CD4-positive, alpha-beta T cell treated with Interferon alpha-2 for 1 hour (primary cell): ENCODE measurements around the gene EPS8L3.
"Not testable (repeated sequence)": the region's sequence is repeated elsewhere in the genome, so short reads cannot be mapped to it uniquely, and the experiment has no call there.

Source experiments
- DNase-seq, 2 donors: peaks; one replicate each; pipeline ENCODE4 v3.0.0-alpha.2; 2020 to 2022

Gene EPS8L3

GRCh38 chr1:109732390-109732881 lies 31.3 kb downstream of the EPS8L3 start:
- no peak for DNase-seq

- no peak for DNase-seq
Observed at GRCh38 chr1:109730666-109731065, 33.1 kb downstream of the EPS8L3 start.

- no peak for DNase-seq
Observed at GRCh38 chr1:109728870-109729269, 34.9 kb downstream of the EPS8L3 start.

- DNase-seq: no peak
Observed at GRCh38 chr1:109726728-109727373, 36.9 kb downstream of the EPS8L3 start.

GRCh38 chr1:109726007-109726406 lies 37.7 kb downstream of the EPS8L3 start:
- no peak for DNase-seq

GRCh38 chr1:109725510-109725909 lies 38.2 kb downstream of the EPS8L3 start:
- no peak for DNase-seq

GRCh38 chr1:109724933-109725332 lies 38.8 kb downstream of the EPS8L3 start:
- no peak for DNase-seq

- no peak for DNase-seq
Observed at GRCh38 chr1:109722908-109723691, 40.6 kb downstream of the EPS8L3 start.

GRCh38 chr1:109721971-109722370 lies 41.8 kb downstream of the EPS8L3 start:
- no peak for DNase-seq

GRCh38 chr1:109721042-109721441 lies 42.7 kb downstream of the EPS8L3 start:
- DNase-seq: no peak

- no peak for DNase-seq
Observed at GRCh38 chr1:109719337-109719837, 44.3 kb downstream of the EPS8L3 start.

- no peak for DNase-seq
Observed at GRCh38 chr1:109718495-109718894, 45.2 kb downstream of the EPS8L3 start.

- DNase-seq: no peak
Observed at GRCh38 chr1:109717729-109718128, 46.0 kb downstream of the EPS8L3 start.

- DNase-seq: no peak
Observed at GRCh38 chr1:109716570-109717090, 47.1 kb downstream of the EPS8L3 start.

GRCh38 chr1:109716121-109716520 lies 47.6 kb downstream of the EPS8L3 start:
- DNase-seq: no peak

GRCh38 chr1:109714661-109715372 lies 48.9 kb downstream of the EPS8L3 start:
- DNase-seq: no peak

GRCh38 chr1:109713636-109714035 lies 50.1 kb downstream of the EPS8L3 start:
- DNase-seq: no peak

GRCh38 chr1:109712321-109712864 lies 51.3 kb downstream of the EPS8L3 start:
- no peak for DNase-seq

- not testable (repeated sequence) for DNase-seq
Observed at GRCh38 chr1:109711593-109712320, 52.0 kb downstream of the EPS8L3 start, which contains the start of gene GSTM5. TSS of gene GSTM5 (plus strand) at chr1:109712251. CDS start at chr1:109712313, 62 bp downstream.

GRCh38 chr1:109709822-109710221 lies 53.9 kb downstream of the EPS8L3 start:
- DNase-seq: not testable (repeated sequence)

- not testable (repeated sequence) for DNase-seq
Observed at GRCh38 chr1:109708949-109709348, 54.8 kb downstream of the EPS8L3 start.

- no peak for DNase-seq
Observed at GRCh38 chr1:109705411-109705810, 58.3 kb downstream of the EPS8L3 start.
